GM18868 (cell line): ENCODE data around the gene SEC16A.

Experiments used
- ATAC-seq: cut with Tn5 transposase; IDR thresholded peaks from one replicate; pipeline ENCODE4 v1.9.1; 2021; ENCODE audit warnings: mild to moderate bottlenecking, moderate library complexity; ENCODE audit not compliant: unreplicated experiment

SEC16A gene

GRCh38 chr9:136441681-136442245 is 41.1 kb downstream of the SEC16A start:
- ATAC-seq, result no peak

GRCh38 chr9:136441191-136441680 is 41.6 kb downstream of the SEC16A start:
- no peak for ATAC-seq

GRCh38 chr9:136439481-136440408 is 43.1 kb downstream of the SEC16A start, which contains the start of gene INPP5E:
INPP5E (minus strand) TSS chr9:136439845; CDS start chr9:136439419, 426 bp downstream.
- peak; percentile 76 for ATAC-seq

GRCh38 chr9:136438548-136439480 is 44.0 kb downstream of the SEC16A start:
- peak; percentile 64 for ATAC-seq

GRCh38 chr9:136437839-136438547 is 44.8 kb downstream of the SEC16A start:
- ATAC-seq, result no peak

GRCh38 chr9:136437430-136437829 is 45.4 kb downstream of the SEC16A start:
- ATAC-seq, result no peak

GRCh38 chr9:136436055-136436634 is 46.7 kb downstream of the SEC16A start:
- no peak for ATAC-seq

- no peak for ATAC-seq
Observed at GRCh38 chr9:136434580-136435169, 48.2 kb downstream of the SEC16A start.

GRCh38 chr9:136433849-136434579 is 48.8 kb downstream of the SEC16A start:
- no peak for ATAC-seq

- ATAC-seq, result no peak
Observed at GRCh38 chr9:136433043-136433715, 49.7 kb downstream of the SEC16A start.

- ATAC-seq, result no peak
Observed at GRCh38 chr9:136432591-136432990, 50.2 kb downstream of the SEC16A start.

- ATAC-seq, result no peak
Observed at GRCh38 chr9:136431782-136432350, 51.0 kb downstream of the SEC16A start.

GRCh38 chr9:136430588-136431234 is 52.1 kb downstream of the SEC16A start:
- no peak for ATAC-seq

- no peak for ATAC-seq
Observed at GRCh38 chr9:136429683-136430491, 53.0 kb downstream of the SEC16A start.

- no peak for ATAC-seq
Observed at GRCh38 chr9:136429075-136429628, 53.7 kb downstream of the SEC16A start.

GRCh38 chr9:136426787-136427186 is 56.1 kb downstream of the SEC16A start:
- ATAC-seq, result no peak
